Type B pancreatic cell (in vitro differentiated cells): Measurements from ENCODE around the gene CDC37L1. TPM values are rescaled to one million over a fixed set of nuclear protein-coding genes. Genes with fewer than 3 reads are reported as not detected.

Source experiments
- DNase-seq: peaks from one replicate; pipeline ENCODE4 v3.0.0; 2021; ENCODE audit warnings: mixed read lengths; ENCODE audit not compliant: unreplicated experiment; ENCODE audit errors: extremely low spot score
- H3K27ac Mint-ChIP-seq: 2 replicates; pipeline ENCODE4 v1.8.0; 2021; ENCODE audit warnings: mild to moderate bottlenecking, mixed read lengths
- H3K27me3 Mint-ChIP-seq: 2 replicates; pipeline ENCODE4 v1.8.0; 2021; ENCODE audit warnings: mixed read lengths
- H3K36me3 Mint-ChIP-seq: 2 replicates; pipeline ENCODE4 v1.8.0; 2021; ENCODE audit warnings: mixed read lengths
- H3K4me1 Mint-ChIP-seq: one replicate; pipeline ENCODE4 v1.8.0; 2021; ENCODE audit warnings: mixed read lengths; ENCODE audit not compliant: unreplicated experiment
- H3K4me3 Mint-ChIP-seq: 2 replicates; pipeline ENCODE4 v1.8.0; 2021; ENCODE audit warnings: mild to moderate bottlenecking, mixed read lengths
- H3K9me3 Mint-ChIP-seq: 2 replicates; pipeline ENCODE4 v1.8.0; 2021; ENCODE audit warnings: mixed read lengths
- total RNA-seq: library from RNA; stranded (reverse); gene quantifications from 2 replicates; pipeline ENCODE4 v1.2.1, GENCODE V29; 2021; ENCODE audit warnings: low replicate concordance
- TF ChIP-seq, protein P1 (sequence below): fragments of 200-600 bp; sonication (generic); conservative IDR thresholded peaks from 2 replicates; pipeline ENCODE4 v1.5.0; 2021; ENCODE audit warnings: antibody characterized with exemption, mild to moderate bottlenecking

CDC37L1 gene
- total RNA-seq, 1 donor from 2014 or later, result 13.2 TPM

GRCh38 chr9:4734150-4734549, 54.8 kb downstream of the CDC37L1 start:
- no peak for DNase-seq
- H3K4me1 Mint-ChIP-seq, result peaks cover 1% of the 10 kb centered on the region
- TF ChIP-seq, protein P1, sequence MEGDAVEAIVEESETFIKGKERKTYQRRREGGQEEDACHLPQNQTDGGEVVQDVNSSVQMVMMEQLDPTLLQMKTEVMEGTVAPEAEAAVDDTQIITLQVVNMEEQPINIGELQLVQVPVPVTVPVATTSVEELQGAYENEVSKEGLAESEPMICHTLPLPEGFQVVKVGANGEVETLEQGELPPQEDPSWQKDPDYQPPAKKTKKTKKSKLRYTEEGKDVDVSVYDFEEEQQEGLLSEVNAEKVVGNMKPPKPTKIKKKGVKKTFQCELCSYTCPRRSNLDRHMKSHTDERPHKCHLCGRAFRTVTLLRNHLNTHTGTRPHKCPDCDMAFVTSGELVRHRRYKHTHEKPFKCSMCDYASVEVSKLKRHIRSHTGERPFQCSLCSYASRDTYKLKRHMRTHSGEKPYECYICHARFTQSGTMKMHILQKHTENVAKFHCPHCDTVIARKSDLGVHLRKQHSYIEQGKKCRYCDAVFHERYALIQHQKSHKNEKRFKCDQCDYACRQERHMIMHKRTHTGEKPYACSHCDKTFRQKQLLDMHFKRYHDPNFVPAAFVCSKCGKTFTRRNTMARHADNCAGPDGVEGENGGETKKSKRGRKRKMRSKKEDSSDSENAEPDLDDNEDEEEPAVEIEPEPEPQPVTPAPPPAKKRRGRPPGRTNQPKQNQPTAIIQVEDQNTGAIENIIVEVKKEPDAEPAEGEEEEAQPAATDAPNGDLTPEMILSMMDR, result no peak
- peaks cover 12% of the 10 kb centered on the region for H3K36me3 Mint-ChIP-seq
- H3K4me3 Mint-ChIP-seq, result no peak overlapping the region
- no peaks in the 10 kb centered on the region for H3K9me3 Mint-ChIP-seq
- no peaks in the 10 kb centered on the region for H3K27me3 Mint-ChIP-seq
- H3K27ac Mint-ChIP-seq, result no peak overlapping the region

- Mint-ChIP-seq H3K27me3 (no peaks in the 10 kb centered on the region), H3K4me1 (peaks cover 14% of the 10 kb centered on the region), H3K9me3 (no peaks in the 10 kb centered on the region), H3K4me3 (peak overlapping the region; percentile 91), H3K36me3 (peaks cover 4% of the 10 kb centered on the region), H3K27ac (peak overlapping the region; percentile 93)
- TF ChIP-seq, protein P1, result no peak
- DNase-seq, result no peak
Measured at GRCh38 chr9:4738866-4739586, 59.7 kb downstream of the CDC37L1 start.

- DNase-seq, result no peak
- TF ChIP-seq, protein P1, result no peak
- H3K36me3 Mint-ChIP-seq, result peaks cover 1% of the 10 kb centered on the region
- peaks cover 14% of the 10 kb centered on the region for H3K4me1 Mint-ChIP-seq
- peaks cover 2% of the 10 kb centered on the region for H3K27me3 Mint-ChIP-seq
- peak overlapping the region; percentile 91 for H3K4me3 Mint-ChIP-seq
- H3K27ac Mint-ChIP-seq, result peak overlapping the region; percentile 93
- H3K9me3 Mint-ChIP-seq, result peaks cover 4% of the 10 kb centered on the region
Measured at GRCh38 chr9:4739587-4740387, 60.4 kb downstream of the CDC37L1 start.

DNA sequence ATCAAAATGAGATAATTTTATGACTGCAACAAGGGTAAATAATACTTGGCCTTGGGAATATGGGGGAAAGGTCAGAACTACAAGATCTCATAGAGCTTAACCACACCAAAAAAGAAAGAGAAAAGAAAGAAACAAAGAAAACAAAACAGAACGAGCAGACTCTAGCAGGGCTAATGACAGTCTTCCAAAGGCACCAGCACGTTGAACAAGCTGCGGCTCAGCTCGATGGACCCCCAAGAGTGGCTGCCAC, 60.9 kb downstream of the CDC37L1 start:
- Mint-ChIP-seq H3K4me3 (peak overlapping the region; percentile 91), H3K9me3 (peaks cover 5% of the 10 kb centered on the region)

GRCh38 chr9:4740638-4741364, 61.4 kb downstream of the CDC37L1 start, which contains the start of gene AK3:
AK3 (minus strand) TSS chr9:4741202; CDS start chr9:4741087, 115 bp downstream.
- TF ChIP-seq, protein P1, result peak; percentile 20
- no peaks in the 10 kb centered on the region for H3K36me3 Mint-ChIP-seq
- H3K4me1 Mint-ChIP-seq, result peaks cover 14% of the 10 kb centered on the region
- H3K4me3 Mint-ChIP-seq, result peak within 1 kb of the TSS; percentile 91
- H3K27me3 Mint-ChIP-seq, result peaks cover 2% of the 10 kb centered on the region
- peak within 1 kb of the TSS; percentile 93 for H3K27ac Mint-ChIP-seq
- peaks cover 5% of the 10 kb centered on the region for H3K9me3 Mint-ChIP-seq
- DNase-seq, result peak; percentile 88

More for the DNA sequence above, 60.9 kb downstream of the CDC37L1 start:
- Mint-ChIP-seq H3K36me3 (no peaks in the 10 kb centered on the region), H3K4me1 (peaks cover 14% of the 10 kb centered on the region), H3K27ac (peak overlapping the region; percentile 93), H3K27me3 (peaks cover 2% of the 10 kb centered on the region)
- TF ChIP-seq, protein P1, result no peak
- no peak for DNase-seq
